Measurements from ENCODE around the gene MTHFD1.
A peak's percentile ranks its signal among the peaks of the same experiment; 100 is the strongest.
"Not testable (repeated sequence)": the region's sequence is repeated elsewhere in the genome, so short reads cannot be mapped to it uniquely, and the experiment has no call there.

Gene MTHFD1

GRCh38 chr14:64388533-64389285 lies 556 bp downstream of the MTHFD1 start:
- peak overlapping the region; percentile 80 for H3K4me3 ChIP-seq (ENCODE audit: low read depth, low read length)
- H3K9me3 ChIP-seq (ENCODE audit: control insufficient read depth, insufficient read depth, low read depth, low read length), result no peaks in the 10 kb centered on the region
- peak overlapping the region; percentile 74 for H3K27ac ChIP-seq (ENCODE audit: low read depth, low read length)
- H3K9ac ChIP-seq (ENCODE audit: low read length), result peak overlapping the region; percentile 96
- peaks cover 34% of the 10 kb centered on the region for H3K4me1 ChIP-seq (ENCODE audit: control insufficient read depth, insufficient read depth, low read length)
- peaks cover 7% of the 10 kb centered on the region for H3K36me3 ChIP-seq (ENCODE audit: control insufficient read depth, insufficient read depth, low read length)
- no peaks in the 10 kb centered on the region for H3K27me3 ChIP-seq (ENCODE audit: control insufficient read depth, insufficient read depth, low read length)

- Histone ChIP-seq H3K9me3 (ENCODE audit: control insufficient read depth, insufficient read depth, low read depth, low read length) (no peaks in the 10 kb centered on the region), H3K9ac (ENCODE audit: low read length) (peak overlapping the region; percentile 69), H3K27me3 (ENCODE audit: control insufficient read depth, insufficient read depth, low read length) (no peaks in the 10 kb centered on the region), H3K4me3 (ENCODE audit: low read depth, low read length) (peak overlapping the region; percentile 51), H3K36me3 (ENCODE audit: control insufficient read depth, insufficient read depth, low read length) (peaks cover 17% of the 10 kb centered on the region), H3K27ac (ENCODE audit: low read depth, low read length) (peak overlapping the region; percentile 80), H3K4me1 (ENCODE audit: control insufficient read depth, insufficient read depth, low read length) (peaks cover 47% of the 10 kb centered on the region)
Measured at GRCh38 chr14:64391113-64391725, 3.1 kb downstream of the MTHFD1 start.

GRCh38 chr14:64391986-64392385 lies 3.8 kb downstream of the MTHFD1 start:
- peak overlapping the region; percentile 80 for H3K27ac ChIP-seq (ENCODE audit: low read depth, low read length)
- peaks cover 17% of the 10 kb centered on the region for H3K36me3 ChIP-seq (ENCODE audit: control insufficient read depth, insufficient read depth, low read length)
- no peaks in the 10 kb centered on the region for H3K27me3 ChIP-seq (ENCODE audit: control insufficient read depth, insufficient read depth, low read length)
- no peaks in the 10 kb centered on the region for H3K9me3 ChIP-seq (ENCODE audit: control insufficient read depth, insufficient read depth, low read depth, low read length)
- peak overlapping the region; percentile 51 for H3K4me3 ChIP-seq (ENCODE audit: low read depth, low read length)
- peak overlapping the region; percentile 69 for H3K9ac ChIP-seq (ENCODE audit: low read length)
- H3K4me1 ChIP-seq (ENCODE audit: control insufficient read depth, insufficient read depth, low read length), result peaks cover 46% of the 10 kb centered on the region

- H3K4me1 ChIP-seq (ENCODE audit: control insufficient read depth, insufficient read depth, low read length), result peaks cover 46% of the 10 kb centered on the region
- H3K27ac ChIP-seq (ENCODE audit: low read depth, low read length); H3K9ac ChIP-seq (ENCODE audit: low read length); H3K4me3 ChIP-seq (ENCODE audit: low read depth, low read length); H3K9me3 ChIP-seq (ENCODE audit: control insufficient read depth, insufficient read depth, low read depth, low read length); H3K27me3 ChIP-seq (ENCODE audit: control insufficient read depth, insufficient read depth, low read length): not testable (repeated sequence)
- H3K36me3 ChIP-seq (ENCODE audit: control insufficient read depth, insufficient read depth, low read length), result peaks cover 20% of the 10 kb centered on the region
Measured at GRCh38 chr14:64393189-64393726, 5.1 kb downstream of the MTHFD1 start.

GRCh38 chr14:64394423-64394822 lies 6.3 kb downstream of the MTHFD1 start:
- no peaks in the 10 kb centered on the region for H3K27me3 ChIP-seq (ENCODE audit: control insufficient read depth, insufficient read depth, low read length)
- H3K27ac ChIP-seq (ENCODE audit: low read depth, low read length), result no peak overlapping the region
- H3K9ac ChIP-seq (ENCODE audit: low read length), result no peak overlapping the region
- no peak overlapping the region for H3K4me3 ChIP-seq (ENCODE audit: low read depth, low read length)
- H3K9me3 ChIP-seq (ENCODE audit: control insufficient read depth, insufficient read depth, low read depth, low read length), result no peaks in the 10 kb centered on the region
- H3K4me1 ChIP-seq (ENCODE audit: control insufficient read depth, insufficient read depth, low read length), result peaks cover 44% of the 10 kb centered on the region
- peaks cover 20% of the 10 kb centered on the region for H3K36me3 ChIP-seq (ENCODE audit: control insufficient read depth, insufficient read depth, low read length)

- H3K9me3 ChIP-seq (ENCODE audit: control insufficient read depth, insufficient read depth, low read depth, low read length), result no peaks in the 10 kb centered on the region
- H3K4me1 ChIP-seq (ENCODE audit: control insufficient read depth, insufficient read depth, low read length), result peaks cover 44% of the 10 kb centered on the region
- H3K27ac ChIP-seq (ENCODE audit: low read depth, low read length), result no peak overlapping the region
- H3K9ac ChIP-seq (ENCODE audit: low read length), result no peak overlapping the region
- no peak overlapping the region for H3K4me3 ChIP-seq (ENCODE audit: low read depth, low read length)
- H3K27me3 ChIP-seq (ENCODE audit: control insufficient read depth, insufficient read depth, low read length), result no peaks in the 10 kb centered on the region
- peaks cover 20% of the 10 kb centered on the region for H3K36me3 ChIP-seq (ENCODE audit: control insufficient read depth, insufficient read depth, low read length)
Measured at GRCh38 chr14:64394977-64395633, 7.0 kb downstream of the MTHFD1 start.

GRCh38 chr14:64400829-64401459 lies 12.8 kb downstream of the MTHFD1 start:
- no peak overlapping the region for H3K27ac ChIP-seq (ENCODE audit: low read depth, low read length)
- peaks cover 37% of the 10 kb centered on the region for H3K36me3 ChIP-seq (ENCODE audit: control insufficient read depth, insufficient read depth, low read length)
- H3K9me3 ChIP-seq (ENCODE audit: control insufficient read depth, insufficient read depth, low read depth, low read length), result no peaks in the 10 kb centered on the region
- H3K4me3 ChIP-seq (ENCODE audit: low read depth, low read length), result no peak overlapping the region
- 0 out of 2 replicates have a peak, but pooled peaks cover 3% of the 10 kb centered on the region for H3K4me1 ChIP-seq (ENCODE audit: control insufficient read depth, insufficient read depth, low read length)
- no peaks in the 10 kb centered on the region for H3K27me3 ChIP-seq (ENCODE audit: control insufficient read depth, insufficient read depth, low read length)
- H3K9ac ChIP-seq (ENCODE audit: low read length), result no peak overlapping the region

GRCh38 chr14:64401949-64402348 lies 13.8 kb downstream of the MTHFD1 start:
- Histone ChIP-seq H3K36me3 (ENCODE audit: control insufficient read depth, insufficient read depth, low read length) (peaks cover 43% of the 10 kb centered on the region), H3K9me3 (ENCODE audit: control insufficient read depth, insufficient read depth, low read depth, low read length) (no peaks in the 10 kb centered on the region), H3K4me1 (ENCODE audit: control insufficient read depth, insufficient read depth, low read length) (peaks cover 6% of the 10 kb centered on the region; the same call in 1 of the 2 replicates), H3K27ac (ENCODE audit: low read depth, low read length) (no peak overlapping the region), H3K4me3 (ENCODE audit: low read depth, low read length) (no peak overlapping the region), H3K9ac (ENCODE audit: low read length) (no peak overlapping the region), H3K27me3 (ENCODE audit: control insufficient read depth, insufficient read depth, low read length) (no peaks in the 10 kb centered on the region)

- H3K9me3 ChIP-seq (ENCODE audit: control insufficient read depth, insufficient read depth, low read depth, low read length), result no peaks in the 10 kb centered on the region
- no peaks in the 10 kb centered on the region for H3K27me3 ChIP-seq (ENCODE audit: control insufficient read depth, insufficient read depth, low read length)
- H3K4me3 ChIP-seq (ENCODE audit: low read depth, low read length), result no peak overlapping the region
- H3K27ac ChIP-seq (ENCODE audit: low read depth, low read length), result no peak overlapping the region
- H3K9ac ChIP-seq (ENCODE audit: low read length), result no peak overlapping the region
- H3K4me1 ChIP-seq (ENCODE audit: control insufficient read depth, insufficient read depth, low read length), result peaks cover 15% of the 10 kb centered on the region; the same call in 1 of the 2 replicates
- H3K36me3 ChIP-seq (ENCODE audit: control insufficient read depth, insufficient read depth, low read length), result peaks cover 44% of the 10 kb centered on the region
Measured at GRCh38 chr14:64405295-64405694, 17.1 kb downstream of the MTHFD1 start.

- no peaks in the 10 kb centered on the region for H3K27me3 ChIP-seq (ENCODE audit: control insufficient read depth, insufficient read depth, low read length)
- no peak overlapping the region for H3K27ac ChIP-seq (ENCODE audit: low read depth, low read length)
- H3K36me3 ChIP-seq (ENCODE audit: control insufficient read depth, insufficient read depth, low read length), result peaks cover 43% of the 10 kb centered on the region
- H3K9me3 ChIP-seq (ENCODE audit: control insufficient read depth, insufficient read depth, low read depth, low read length), result no peaks in the 10 kb centered on the region
- H3K9ac ChIP-seq (ENCODE audit: low read length), result no peak overlapping the region
- peaks cover 15% of the 10 kb centered on the region; the same call in 1 of the 2 replicates for H3K4me1 ChIP-seq (ENCODE audit: control insufficient read depth, insufficient read depth, low read length)
- no peak overlapping the region for H3K4me3 ChIP-seq (ENCODE audit: low read depth, low read length)
Measured at GRCh38 chr14:64407329-64407728, 19.2 kb downstream of the MTHFD1 start.

Data from HUES6 (cell line).